Ishikawa (cell line): ENCODE measurements around the gene PLIN4.

Source experiments
- CEBPB ChIP-seq: IDR thresholded peaks from 2 replicates; pipeline ENCODE4 v1.6.1; 2012
- CREB1 ChIP-seq: IDR thresholded peaks from 2 replicates; pipeline ENCODE4 v1.6.1; 2012; ENCODE audit warnings: low read depth
- EGR1 ChIP-seq: IDR thresholded peaks from 2 replicates; pipeline ENCODE4 v1.6.1; 2012
- EP300 ChIP-seq: IDR thresholded peaks from 2 replicates; pipeline ENCODE4 v1.6.1; 2012; ENCODE audit warnings: borderline replicate concordance
- FOXM1 ChIP-seq: IDR thresholded peaks from 2 replicates; pipeline ENCODE4 v1.6.1; 2012; ENCODE audit warnings: low read depth, borderline replicate concordance
- RAD21 ChIP-seq: IDR thresholded peaks from 2 replicates; pipeline ENCODE4 v1.6.1; 2012; ENCODE audit warnings: low read depth
- REST ChIP-seq: IDR thresholded peaks from 2 replicates; pipeline ENCODE4 v1.6.1; 2012; ENCODE audit warnings: low read depth, mild to moderate bottlenecking
- TAF1 ChIP-seq: IDR thresholded peaks from 2 replicates; pipeline ENCODE4 v1.6.1; 2012; ENCODE audit warnings: low read depth, mild to moderate bottlenecking
- TCF12 ChIP-seq: IDR thresholded peaks from 2 replicates; pipeline ENCODE4 v1.6.1; 2012; ENCODE audit warnings: low read depth
- TEAD4 ChIP-seq: IDR thresholded peaks from 2 replicates; pipeline ENCODE4 v1.6.1; 2012
- YY1 ChIP-seq: IDR thresholded peaks from 2 replicates; pipeline ENCODE4 v1.6.1; 2012; ENCODE audit warnings: low read depth
- ZBTB7A ChIP-seq: IDR thresholded peaks from 2 replicates; pipeline ENCODE4 v1.6.1; 2012; ENCODE audit warnings: low read depth
- TF ChIP-seq, protein P1 (sequence below): IDR thresholded peaks from 2 replicates; pipeline ENCODE4 v1.6.1; 2012
- TF ChIP-seq, protein P2 (sequence below): IDR thresholded peaks from 2 replicates; pipeline ENCODE4 v1.6.1; 2012

DNA sequence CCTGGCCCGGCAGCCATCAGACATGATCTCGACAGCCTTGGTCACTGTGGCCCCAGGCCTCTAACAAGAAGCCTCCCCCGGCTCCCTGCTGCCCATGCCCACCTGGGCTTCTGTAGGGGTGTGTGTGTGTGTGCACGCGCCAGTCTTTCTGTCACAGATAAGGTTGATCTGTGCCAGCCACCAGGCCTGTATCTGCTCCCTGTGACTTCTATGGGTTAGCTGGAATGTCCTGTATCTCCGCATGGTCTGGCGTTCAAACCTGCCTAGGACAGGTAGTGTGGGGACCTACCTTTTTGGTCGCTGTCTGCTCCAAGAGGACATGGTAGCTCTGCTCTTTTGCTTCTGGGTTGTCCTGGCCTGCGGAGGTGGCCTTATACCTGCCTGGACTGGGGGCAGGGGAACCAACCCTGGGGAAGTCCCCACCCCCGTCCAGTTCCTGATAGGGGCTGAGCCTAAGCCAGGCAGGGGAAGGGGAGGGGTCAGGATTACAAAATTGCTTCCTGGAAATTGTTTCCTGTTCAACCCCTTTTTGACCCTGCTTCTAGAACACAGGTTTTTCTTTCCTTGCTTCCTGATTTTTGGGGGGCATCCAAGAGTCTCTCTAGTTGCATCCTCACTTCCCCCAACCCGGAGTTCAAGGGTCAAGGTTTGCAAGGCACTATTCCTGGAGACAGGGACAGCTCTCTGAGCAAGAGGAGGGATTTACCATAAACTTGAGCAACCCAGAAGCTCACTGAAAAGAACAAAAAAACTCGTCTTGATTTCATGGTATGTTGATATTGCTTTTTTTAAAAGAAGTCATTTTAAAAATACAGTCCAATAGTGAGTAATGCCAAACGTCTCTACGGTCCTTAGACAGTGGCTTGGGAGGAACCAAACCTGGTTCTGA, 21.7 kb upstream of the PLIN4 start, which contains the start of gene LRG1:
- TF ChIP-seq EP300 (no peak), REST (no peak), RAD21 (no peak), TAF1 (no peak), CEBPB (no peak), CREB1 (no peak), TCF12 (no peak), YY1 (no peak), TEAD4 (no peak), FOXM1 (no peak), ZBTB7A (no peak), EGR1 (no peak)
- TF ChIP-seq, protein P1, sequence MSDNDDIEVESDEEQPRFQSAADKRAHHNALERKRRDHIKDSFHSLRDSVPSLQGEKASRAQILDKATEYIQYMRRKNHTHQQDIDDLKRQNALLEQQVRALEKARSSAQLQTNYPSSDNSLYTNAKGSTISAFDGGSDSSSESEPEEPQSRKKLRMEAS: no peak
- TF ChIP-seq, protein P2, sequence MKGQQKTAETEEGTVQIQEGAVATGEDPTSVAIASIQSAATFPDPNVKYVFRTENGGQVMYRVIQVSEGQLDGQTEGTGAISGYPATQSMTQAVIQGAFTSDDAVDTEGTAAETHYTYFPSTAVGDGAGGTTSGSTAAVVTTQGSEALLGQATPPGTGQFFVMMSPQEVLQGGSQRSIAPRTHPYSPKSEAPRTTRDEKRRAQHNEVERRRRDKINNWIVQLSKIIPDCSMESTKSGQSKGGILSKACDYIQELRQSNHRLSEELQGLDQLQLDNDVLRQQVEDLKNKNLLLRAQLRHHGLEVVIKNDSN: no peak
